ENCODE results near the gene ERCC6.

DNA sequence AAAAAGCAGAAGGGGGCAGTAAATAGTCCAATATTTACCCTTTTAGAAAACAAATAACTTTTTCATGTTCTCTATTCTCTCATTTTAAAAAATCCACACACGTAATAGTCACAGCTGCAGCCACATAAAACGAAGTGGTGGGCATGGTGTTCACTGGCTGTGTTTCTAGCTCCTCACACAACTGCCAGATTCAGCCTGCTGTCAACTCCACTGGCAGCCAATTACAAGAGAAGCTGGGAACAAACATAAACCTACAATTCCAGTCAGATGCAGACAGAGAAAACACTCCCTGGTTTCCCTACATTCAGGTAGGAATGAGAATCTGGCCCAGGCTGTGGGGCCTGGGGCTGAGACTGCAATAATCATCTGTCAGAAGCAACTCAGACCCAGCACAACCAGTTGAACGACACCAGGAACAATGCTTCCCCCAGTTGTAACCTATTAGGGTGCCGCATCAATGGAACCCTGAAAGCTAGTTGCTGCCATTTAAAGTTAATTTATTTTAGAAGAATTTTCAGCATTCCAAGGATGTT, 29.1 kb downstream of the ERCC6 start:
- TF ChIP-seq, protein P1, sequence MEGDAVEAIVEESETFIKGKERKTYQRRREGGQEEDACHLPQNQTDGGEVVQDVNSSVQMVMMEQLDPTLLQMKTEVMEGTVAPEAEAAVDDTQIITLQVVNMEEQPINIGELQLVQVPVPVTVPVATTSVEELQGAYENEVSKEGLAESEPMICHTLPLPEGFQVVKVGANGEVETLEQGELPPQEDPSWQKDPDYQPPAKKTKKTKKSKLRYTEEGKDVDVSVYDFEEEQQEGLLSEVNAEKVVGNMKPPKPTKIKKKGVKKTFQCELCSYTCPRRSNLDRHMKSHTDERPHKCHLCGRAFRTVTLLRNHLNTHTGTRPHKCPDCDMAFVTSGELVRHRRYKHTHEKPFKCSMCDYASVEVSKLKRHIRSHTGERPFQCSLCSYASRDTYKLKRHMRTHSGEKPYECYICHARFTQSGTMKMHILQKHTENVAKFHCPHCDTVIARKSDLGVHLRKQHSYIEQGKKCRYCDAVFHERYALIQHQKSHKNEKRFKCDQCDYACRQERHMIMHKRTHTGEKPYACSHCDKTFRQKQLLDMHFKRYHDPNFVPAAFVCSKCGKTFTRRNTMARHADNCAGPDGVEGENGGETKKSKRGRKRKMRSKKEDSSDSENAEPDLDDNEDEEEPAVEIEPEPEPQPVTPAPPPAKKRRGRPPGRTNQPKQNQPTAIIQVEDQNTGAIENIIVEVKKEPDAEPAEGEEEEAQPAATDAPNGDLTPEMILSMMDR (IDR thresholded peaks at IDR 0.05; ENCODE audit: poor library complexity), result no peak
- TF ChIP-seq EZH2phosphoT487 (IDR thresholded peaks at IDR 0.05; ENCODE audit: low read depth, severe bottlenecking, unreplicated experiment) (no peak), EZH2 (IDR thresholded peaks at IDR 0.05; ENCODE audit: borderline replicate concordance) (no peak)
